Measurements from ENCODE around the gene GAREM1. TPM values are rescaled to one million over a fixed set of nuclear protein-coding genes. Genes with fewer than 3 reads are reported as not detected.

The GAREM1 gene
- total RNA-seq, 1 experiment from 2014 or later: 21.4 TPM

GRCh38 chr18:32461709-32462272 lies 8.9 kb downstream of the GAREM1 start:
- POLR2A ChIA-PET: interaction anchor here (1.2 to 5.3 kb wide), 2 partner anchors 8 to 79 kb away, joined by 5 to 27 read pairs; partner anchors contain the start of gene GAREM1
- no peak overlapping the region for H3K27ac Mint-ChIP-seq (ENCODE audit: low read depth, unreplicated experiment)
- TF ChIP-seq CTCF (IDR thresholded peaks at IDR 0.05; ENCODE audit: unreplicated experiment): no peak

GRCh38 chr18:32460171-32460731 lies 10.4 kb downstream of the GAREM1 start:
- peaks cover 6% of the 10 kb centered on the region for H3K36me3 Mint-ChIP-seq (ENCODE audit: insufficient read depth, unreplicated experiment)
- POLR2A ChIA-PET: interaction anchor here (5.3 kb wide), 1 partner anchor 9 kb away, joined by 27 read pairs; the partner anchor contains the start of gene GAREM1
- DNase-seq (ENCODE audit: unreplicated experiment): no peak
- no TSS peak for BruUV-seq (replicated peaks)
- no peak overlapping the region for H3K4me3 Mint-ChIP-seq (ENCODE audit: unreplicated experiment)
- no peak for TF ChIP-seq CTCF (IDR thresholded peaks at IDR 0.05; ENCODE audit: unreplicated experiment)
- H3K27me3 Mint-ChIP-seq (ENCODE audit: insufficient read depth, unreplicated experiment): no peaks in the 10 kb centered on the region
- CTCF ChIA-PET: interaction anchor here (0.6 to 1.9 kb wide), 5 partner anchors 8 to 255 kb away, joined by 3 to 8 read pairs (median 3); no protein-coding TSS in a partner anchor
- peaks cover 25% of the 10 kb centered on the region for H3K4me1 Mint-ChIP-seq (ENCODE audit: insufficient read depth, unreplicated experiment)
- intact Hi-C loops (cut with micrococcal nuclease): no loop called here
- H3K27ac Mint-ChIP-seq (ENCODE audit: low read depth, unreplicated experiment): no peak overlapping the region
- H3K9me3 Mint-ChIP-seq (ENCODE audit: unreplicated experiment): no peaks in the 10 kb centered on the region

More at GRCh38 chr18:32461709-32462272, 8.9 kb downstream of the GAREM1 start:
- intact Hi-C loops (cut with micrococcal nuclease): no loop called here
- Mint-ChIP-seq H3K27me3 (ENCODE audit: insufficient read depth, unreplicated experiment) (no peaks in the 10 kb centered on the region), H3K4me1 (ENCODE audit: insufficient read depth, unreplicated experiment) (peaks cover 24% of the 10 kb centered on the region), H3K9me3 (ENCODE audit: unreplicated experiment) (no peaks in the 10 kb centered on the region), H3K4me3 (ENCODE audit: unreplicated experiment) (no peak overlapping the region), H3K36me3 (ENCODE audit: insufficient read depth, unreplicated experiment) (peaks cover 6% of the 10 kb centered on the region)
- CTCF ChIA-PET: interaction anchor here (0.7 to 0.9 kb wide), 2 partner anchors 79 to 306 kb away, joined by 3 read pairs; no protein-coding TSS in a partner anchor
- DNase-seq (ENCODE audit: unreplicated experiment): no peak
- BruUV-seq (replicated peaks): no TSS peak

GRCh38 chr18:32459361-32460101 lies 11.2 kb downstream of the GAREM1 start:
- no peak for TF ChIP-seq CTCF (IDR thresholded peaks at IDR 0.05; ENCODE audit: unreplicated experiment)
- no TSS peak for BruUV-seq (replicated peaks)
- H3K4me1 Mint-ChIP-seq (ENCODE audit: insufficient read depth, unreplicated experiment): peaks cover 32% of the 10 kb centered on the region

GRCh38 chr18:32455361-32455760 lies 15.3 kb downstream of the GAREM1 start:
- Mint-ChIP-seq H3K36me3 (ENCODE audit: insufficient read depth, unreplicated experiment) (no peaks in the 10 kb centered on the region), H3K27me3 (ENCODE audit: insufficient read depth, unreplicated experiment) (no peaks in the 10 kb centered on the region), H3K4me1 (ENCODE audit: insufficient read depth, unreplicated experiment) (peaks cover 43% of the 10 kb centered on the region), H3K27ac (ENCODE audit: low read depth, unreplicated experiment) (peak overlapping the region; percentile 85), H3K9me3 (ENCODE audit: unreplicated experiment) (no peaks in the 10 kb centered on the region), H3K4me3 (ENCODE audit: unreplicated experiment) (no peak overlapping the region)
- no peak for TF ChIP-seq CTCF (IDR thresholded peaks at IDR 0.05; ENCODE audit: unreplicated experiment)
- no TSS peak for BruUV-seq (replicated peaks)
- ChIA-PET POLR2A (interaction anchor here (0.5 to 2.1 kb wide), 4 partner anchors 14 to 162 kb away, joined by 4 to 17 read pairs (median 6); partner anchors contain the start of gene GAREM1), CTCF (interaction anchor here (1.1 kb wide), 2 partner anchors 16 to 183 kb away, joined by 3 to 5 read pairs; partner anchors contain the start of gene GAREM1)
- intact Hi-C loops (cut with micrococcal nuclease): no loop called here
- DNase-seq (ENCODE audit: unreplicated experiment): no peak

More at GRCh38 chr18:32459361-32460101, 11.2 kb downstream of the GAREM1 start:
- ChIA-PET POLR2A (interaction anchor here (5.3 kb wide), 1 partner anchor 10 kb away, joined by 27 read pairs; the partner anchor contains the start of gene GAREM1), CTCF (interaction anchor here (1.9 kb wide), 1 partner anchor 188 kb away, joined by 8 read pairs; no protein-coding TSS in a partner anchor)
- Mint-ChIP-seq H3K4me3 (ENCODE audit: unreplicated experiment) (no peak overlapping the region), H3K9me3 (ENCODE audit: unreplicated experiment) (no peaks in the 10 kb centered on the region), H3K27ac (ENCODE audit: low read depth, unreplicated experiment) (no peak overlapping the region), H3K27me3 (ENCODE audit: insufficient read depth, unreplicated experiment) (no peaks in the 10 kb centered on the region), H3K36me3 (ENCODE audit: insufficient read depth, unreplicated experiment) (peaks cover 6% of the 10 kb centered on the region)
- DNase-seq (ENCODE audit: unreplicated experiment): no peak
- intact Hi-C loops (cut with micrococcal nuclease): no loop called here
